ENCODE measurements around the gene CNGA3.
A peak's percentile ranks its signal among the peaks of the same experiment; 100 is the strongest.

Gene CNGA3

DNA sequence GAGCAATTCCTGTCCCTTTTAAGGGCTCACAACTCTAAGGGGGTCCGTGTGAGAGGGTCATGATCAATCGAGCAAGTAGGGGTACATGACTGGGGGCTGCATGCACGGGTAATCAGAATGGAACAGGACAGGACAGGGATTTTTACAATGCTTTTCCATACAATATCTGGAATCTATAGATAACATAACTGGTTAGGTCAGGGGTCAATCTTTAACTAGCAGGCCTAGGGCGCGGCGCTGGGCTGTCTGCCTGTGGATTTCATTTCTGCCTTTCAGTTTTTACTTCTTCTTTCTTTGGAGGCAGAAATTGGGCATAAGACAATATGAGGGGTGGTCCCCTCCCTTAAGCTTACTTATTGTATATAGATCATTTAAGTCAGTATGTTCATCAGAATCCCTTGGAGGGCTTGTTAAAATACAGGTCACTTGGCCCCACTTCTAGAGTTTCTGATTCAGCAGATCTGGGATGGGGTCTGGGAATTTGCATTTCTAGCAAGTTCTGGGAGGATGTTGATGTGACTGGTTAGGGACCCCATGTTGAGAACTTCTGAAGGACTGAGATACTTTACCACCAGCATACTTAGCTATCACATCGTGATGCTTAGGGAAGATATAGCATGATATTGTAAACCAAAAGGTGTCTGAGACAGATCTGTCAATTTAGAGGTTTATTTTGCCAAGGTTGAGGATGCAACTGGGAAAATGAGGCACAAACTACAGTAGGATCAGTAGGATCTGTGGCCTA lies 95.6 kb downstream of the CNGA3 start:
- no peak for DNase-seq (ENCODE audit: low read depth, low spot score)

DNA sequence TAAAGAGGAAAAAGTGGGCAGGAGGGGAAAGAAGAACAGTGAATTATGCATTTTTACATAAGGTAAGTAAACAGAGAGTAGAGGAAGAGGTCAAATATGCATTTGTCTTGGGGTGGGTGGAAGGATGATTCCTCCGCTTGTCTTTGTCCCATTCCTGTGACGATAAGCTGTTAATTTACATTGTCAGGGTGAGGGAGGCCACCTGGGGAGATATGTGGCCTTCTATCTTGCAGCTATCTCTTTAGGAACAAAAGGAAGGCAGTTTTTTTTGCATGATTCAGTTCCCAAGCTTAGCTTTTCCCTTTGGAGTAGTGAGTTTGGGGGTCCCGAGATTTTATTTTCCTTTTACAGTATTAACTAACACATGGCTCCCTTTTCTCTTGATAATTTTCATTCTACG lies 96.2 kb downstream of the CNGA3 start:
- no peak for DNase-seq (ENCODE audit: low read depth, low spot score)

- peak; percentile 54 for DNase-seq (ENCODE audit: low read depth, low spot score)
These were observed 98.3 kb downstream of the CNGA3 start, which contains the start of gene INPP4A for GRCh38 chr2:98444436-98445176. TSS of gene INPP4A (plus strand) at chr2:98444858. CDS start at chr2:98520049, 75,191 bp downstream.

DNA sequence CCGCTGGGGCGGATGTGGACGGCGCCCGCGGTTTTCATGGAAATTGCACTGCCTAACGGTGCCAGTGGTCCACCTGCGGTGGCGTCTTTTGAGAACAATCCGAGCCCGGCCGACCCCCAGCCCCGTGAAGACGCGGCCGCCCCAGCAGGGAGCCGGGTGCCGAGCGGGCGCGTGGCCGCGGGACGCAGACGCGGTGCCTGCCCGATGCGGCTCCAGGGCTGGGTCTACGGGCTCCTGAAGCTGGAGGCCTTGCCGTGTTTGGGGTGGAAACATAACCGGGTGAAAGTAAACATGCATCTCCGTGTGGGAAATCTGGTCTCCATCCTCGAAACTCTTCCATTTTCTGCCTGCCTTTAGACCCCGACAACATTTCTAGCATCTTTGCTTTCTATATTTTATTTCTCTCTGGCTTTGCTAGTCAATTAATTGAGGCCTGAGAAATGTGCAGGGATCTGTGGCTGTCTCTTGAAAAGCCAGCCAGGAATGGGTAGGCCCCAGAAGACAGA lies 99.0 kb downstream of the CNGA3 start:
- no peak for DNase-seq (ENCODE audit: low read depth, low spot score)

GRCh38 chr2:98445683-98446581 lies 99.7 kb downstream of the CNGA3 start:
- no peak for DNase-seq (ENCODE audit: low read depth, low spot score)

DNA sequence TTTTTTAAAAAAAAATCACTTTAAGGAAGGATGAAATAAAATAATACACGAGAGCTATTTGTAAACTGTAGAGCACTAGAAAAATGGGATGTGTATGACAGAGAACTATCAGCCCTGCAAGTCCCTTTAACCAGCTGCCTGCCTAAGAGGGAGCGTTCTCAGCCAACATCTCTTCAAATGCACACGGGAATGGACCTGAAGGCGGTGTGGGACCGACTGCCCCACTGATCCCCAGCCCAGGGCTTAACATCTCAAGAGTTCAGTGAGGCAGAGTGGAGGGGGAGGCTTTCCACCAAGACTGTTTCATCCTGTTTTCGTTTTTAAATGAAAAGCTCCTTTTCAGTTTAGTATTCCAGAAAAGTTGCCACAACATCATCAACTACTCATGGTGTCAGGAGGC lies 100.6 kb downstream of the CNGA3 start:
- no peak for DNase-seq (ENCODE audit: low read depth, low spot score)

Measured in activated CD4-positive, CD25-positive, alpha-beta regulatory T cell treated with anti-CD3 and anti-CD28 coated beads, Interleukin-2, amount 50 U/mL, for 16 hours (primary cell).